GM12878 (cell line): Measurements from ENCODE around the gene KCND3. TPM values are rescaled to one million over a fixed set of nuclear protein-coding genes. Genes with fewer than 3 reads are reported as not detected.

ENCODE experiments used
- ATAC-seq: fragments of 200-7000 bp; cut with Tn5 transposase; 3 replicates; pipeline ENCODE4 v1.9.1; 2020; ENCODE audit warnings: mild to moderate bottlenecking, moderate library complexity
- BruUV-seq: library from RNA; stranded (reverse); fragments of 400-500 nt; replicated peaks from 2 replicates; lab custom pipeline; 2021; lab: Mats Ljungman, UMichigan
- CTCF ChIA-PET: fragments of 300-600 bp; sonication (Branson Sonifier 250); formaldehyde crosslinking; extraction: SDS; loops from one replicate; lab custom pipeline; 2021; ENCODE audit warnings: inconsistent platforms; lab: Yijun Ruan, JAX
- POLR2A ChIA-PET: fragments of 350-600 bp; formaldehyde crosslinking; extraction: SDS; loops from one replicate; lab custom pipeline; 2021; ENCODE audit warnings: inconsistent platforms; lab: Charles Lee
- RAD21 ChIA-PET: fragments of 300-600 bp; sonication (Branson Sonifier 250); formaldehyde crosslinking; loops from one replicate; lab custom pipeline; 2023; ENCODE audit warnings: antibody characterized with exemption; ENCODE audit not compliant: unreplicated experiment; lab: Charles Lee
- SMC1A ChIA-PET: fragments of 300-600 bp; sonication (Branson Sonifier 250); formaldehyde crosslinking; loops from one replicate; lab custom pipeline; 2023; ENCODE audit not compliant: unreplicated experiment, uncharacterized antibody; lab: Charles Lee
- DNase-seq: peaks from one replicate; pipeline ENCODE4 v3.0.0-alpha.2; 2011; ENCODE audit warnings: low read depth, low spot score
- FAIRE-seq: peaks from 3 replicates; lab custom pipeline; 2011; peaks lifted over from hg19 to GRCh38; lab: Jason Lieb, UNC
- H2AFZ ChIP-seq: 2 replicates; pipeline ENCODE4 v1.6.0; 2011; ENCODE audit warnings: low read depth, low read length, control low read depth; ENCODE audit not compliant: control insufficient read depth
- H3K27ac ChIP-seq: 2 replicates; pipeline ENCODE4 v1.5.1; 2011; ENCODE audit warnings: control low read depth; ENCODE audit not compliant: control insufficient read depth, insufficient read depth
- H3K27me3 ChIP-seq, 2 experiments: replicated peaks in 1 of 2; 2 replicates each; pipeline versions ENCODE4 v1.6.0 to v1.6.1; 2011; ENCODE audit warnings: low read length in 1 of 2; ENCODE audit not compliant: control insufficient read depth in 2 of 2, insufficient read depth in 2 of 2
- H3K36me3 ChIP-seq, 2 experiments: 2 replicates each; pipeline ENCODE4 v1.5.1; 2011; ENCODE audit warnings: low read length in 1 of 2; ENCODE audit not compliant: control insufficient read depth in 2 of 2, insufficient read depth in 2 of 2
- H3K4me1 ChIP-seq: 2 replicates; pipeline ENCODE4 v1.6.1; 2011; ENCODE audit warnings: mild to moderate bottlenecking, low read length, moderate library complexity, mixed read lengths; ENCODE audit not compliant: control insufficient read depth, insufficient read depth
- H3K4me2 ChIP-seq: 2 replicates; pipeline ENCODE4 v1.6.0; 2011; ENCODE audit warnings: control low read depth; ENCODE audit not compliant: control insufficient read depth, insufficient read depth
- H3K4me3 ChIP-seq: fragments of 200-600 bp; sonication (generic); 2 replicates; pipeline ENCODE4 v1.5.1; 2016
- H3K79me2 ChIP-seq: 2 replicates; pipeline ENCODE4 v1.6.0; 2011; ENCODE audit warnings: low read length; ENCODE audit not compliant: control insufficient read depth, insufficient read depth
- H3K9ac ChIP-seq: 2 replicates; pipeline ENCODE4 v1.8.0; 2011; ENCODE audit warnings: low read length, control low read depth, mixed read lengths; ENCODE audit not compliant: control insufficient read depth, insufficient read depth
- H3K9me3 ChIP-seq: replicated peaks from 3 replicates; pipeline ENCODE4 v1.5.1; 2011; ENCODE audit warnings: mild to moderate bottlenecking, low read length; ENCODE audit not compliant: control insufficient read depth, insufficient read depth
- H4K20me1 ChIP-seq: 2 replicates; pipeline ENCODE4 v1.6.0; 2011; ENCODE audit not compliant: control insufficient read depth, insufficient read depth
- NFIC ChIP-seq: IDR thresholded peaks from 2 replicates; pipeline ENCODE4 v1.6.1; 2012; ENCODE audit warnings: low read depth, mild to moderate bottlenecking, inconsistent platforms, low read length, moderate library complexity
- SUZ12 ChIP-seq: fragments of 200-600 bp; sonication (generic); IDR thresholded peaks from one replicate; pipeline ENCODE4 v1.6.1; 2018; ENCODE audit warnings: antibody characterized with exemption, mild to moderate bottlenecking; ENCODE audit not compliant: unreplicated experiment
- TARDBP ChIP-seq: IDR thresholded peaks from 2 replicates; pipeline ENCODE4 v1.6.1; 2016; ENCODE audit warnings: borderline replicate concordance
- ZSCAN29 ChIP-seq: fragments of 450-650 bp; IDR thresholded peaks from 2 replicates; pipeline ENCODE4 v1.6.1; 2017; ENCODE audit warnings: mild to moderate bottlenecking, moderate library complexity
- WGBS: methylation state at CpG from one replicate; pipeline ENCODE4 v1.1.6; 2016; ENCODE audit warnings: low lambda C conversion rate; ENCODE audit not compliant: insufficient replicate concordance, insufficient coverage; ENCODE audit errors: missing lambda C conversion rate; 5-methylcytosine and 5-hydroxymethylcytosine counted together
- in situ Hi-C: fragments of 300-500 bp; cut with MboI; formaldehyde crosslinking; loops from 9 replicates; pipeline ENCODE4 v1.14.3; 2018; ENCODE audit warnings: mixed read lengths
- intact Hi-C: fragments of 100-400 bp; cut with micrococcal nuclease; formaldehyde crosslinking; loops from one replicate; pipeline ENCODE4 v1.14.2; 2022; ENCODE audit not compliant: unreplicated experiment
- polyA plus RNA-seq, 11 experiments: library from polyadenylated mRNA; depleted of rRNA in 4 of 11; unstranded in 6 of 11; stranded (reverse) in 5 of 11; fragments of >200 nt; fragmentation: Nextera tagmentation in 4 of 11; fragmentation: Illumina TruSeq in 1 of 11; extraction: Ambion mirVana in 4 of 11; extraction: Trizol in 1 of 11; gene quantifications; 1 replicate in 1 of 11; 2 replicates in 10 of 11; pipeline versions ENCODE4 v1.2.1 to v1.2.3, GENCODE V29; 2011 to 2016; ENCODE audit warnings: inconsistent platforms in 2 of 11, missing spikeins in 2 of 11, low read depth in 1 of 11
- total RNA-seq, 4 experiments: library from RNA; depleted of rRNA in 3 of 4; stranded (reverse); fragments of >200 nt in 3 of 4; fragmentation: Illumina TruSeq in 1 of 4; extraction: Trizol in 1 of 4; gene quantifications; 2 replicates each; pipeline versions ENCODE4 v1.2.1 to v1.2.3, GENCODE V29; 2013 to 2021

KCND3 gene
- total and polyA plus RNA-seq, 10 of the 15 experiments (the other 5 are each of a cell fraction or from before 2014, with no cell fraction given), result 0.02 TPM; not detected in 9

GRCh38 chr1:111768023-111768422 lies 221.4 kb downstream of the KCND3 start:
- ATAC-seq (no peak), FAIRE-seq (no peak), DNase-seq (no peak)
- Histone ChIP-seq H3K9ac (no peak overlapping the region), H4K20me1 (no peaks in the 10 kb centered on the region), H2AFZ (no peak overlapping the region), H3K27ac (no peak overlapping the region), H3K9me3 (no peaks in the 10 kb centered on the region), H3K4me2 (no peak overlapping the region), H3K79me2 (no peaks in the 10 kb centered on the region; the same call in 1 of the 2 replicates), H3K4me1 (no peaks in the 10 kb centered on the region), H3K27me3 (no peaks in the 10 kb centered on the region), H3K36me3 (peaks cover 0 to 19% of the 10 kb centered on the region in 2 experiments; a peak in 2 of 4 replicates), H3K4me3 (no peak overlapping the region)
- in situ Hi-C loops (loop anchor here (10.0 kb wide), 1 partner anchor 543 kb away; the partner anchor contains the start of gene CHI3L2), intact Hi-C loops (loop anchor here (2.0 to 10.0 kb wide), 2 partner anchors 363 to 545 kb away; no protein-coding TSS in a partner anchor)
- ChIA-PET POLR2A (interaction anchor here (0.6 to 1.1 kb wide), 2 partner anchors 113 to 261 kb away, joined by 3 to 5 read pairs; no protein-coding TSS in a partner anchor), SMC1A (interaction anchor here (0.7 to 6.7 kb wide), 31 partner anchors 9 to 536 kb away, joined by 3 to 101 read pairs (median 4); partner anchors contain the start of genes DDX20, INKA2 and OVGP1), RAD21 (interaction anchor here (0.8 to 5.0 kb wide), 15 partner anchors 12 to 738 kb away, joined by 3 to 58 read pairs (median 4); partner anchors contain the start of gene DDX20), CTCF (interaction anchor here (0.7 to 8.7 kb wide), 33 partner anchors 7 to 737 kb away, joined by 3 to 119 read pairs (median 5); partner anchors contain the start of genes ADORA3, DDX20, INKA2 and TMIGD3)
- no peak for TF ChIP-seq TARDBP
- TF ChIP-seq SUZ12, result no peak
- no peak for TF ChIP-seq ZSCAN29
- BruUV-seq, result no TSS peak

- no peak overlapping the region for H3K4me2 ChIP-seq
- no peak overlapping the region for H3K27ac ChIP-seq
- H3K79me2 ChIP-seq, result peaks cover 12% of the 10 kb centered on the region
- TF ChIP-seq NFIC, result no peak
- TF ChIP-seq, all 136 proteins: peak for 0
- H3K9ac ChIP-seq, result no peak overlapping the region
- H3K9me3 ChIP-seq, result no peaks in the 10 kb centered on the region
- POLR2A ChIA-PET, result no interaction called here
- RAD21 ChIA-PET, result interaction anchor here (2.9 kb wide), 1 partner anchor 255 kb away, joined by 17 read pairs; no protein-coding TSS in a partner anchor
- H3K4me1 ChIP-seq, result no peaks in the 10 kb centered on the region
- intact Hi-C loops, result loop anchor here (10.0 kb wide), 1 partner anchor 358 kb away; no protein-coding TSS in a partner anchor
- H3K36me3 ChIP-seq, result peaks cover 0 to 28% of the 10 kb centered on the region in 2 experiments; a peak in 3 of 4 replicates
- CTCF ChIA-PET, result interaction anchor here (0.7 to 8.7 kb wide), 4 partner anchors 48 to 280 kb away, joined by 3 to 75 read pairs (median 16); no protein-coding TSS in a partner anchor
- SMC1A ChIA-PET, result interaction anchor here (1.1 to 1.4 kb wide), 3 partner anchors 245 to 259 kb away, joined by 3 read pairs; partner anchors contain the start of genes ADORA3 and TMIGD3
- no TSS peak for BruUV-seq
- ATAC-seq (no peak), FAIRE-seq (no peak), DNase-seq (no peak)
- H4K20me1 ChIP-seq, result no peaks in the 10 kb centered on the region
- no peaks in the 10 kb centered on the region for H3K27me3 ChIP-seq
- 100% methylated on average over 2 of the region's 2 CpGs for WGBS
- no peak overlapping the region for H3K4me3 ChIP-seq
- in situ Hi-C loops, result loop anchor here (10.0 kb wide), 1 partner anchor 538 kb away; the partner anchor contains the start of gene CHI3L2
- no peak overlapping the region for H2AFZ ChIP-seq
Measured at GRCh38 chr1:111762332-111762731, 227.1 kb downstream of the KCND3 start.
